AG04449 (cell line): ENCODE measurements around the gene TSPAN17.

Source experiments
- CTCF ChIA-PET: fragments of 350-600 bp; formaldehyde crosslinking; extraction: SDS; loops from one replicate; lab custom pipeline; 2021; ENCODE audit warnings: antibody characterized with exemption; lab: Yijun Ruan, JAX
- POLR2A ChIA-PET: fragments of 400-600, 350-600 bp; formaldehyde crosslinking; extraction: SDS; loops from one replicate; lab custom pipeline; 2020; ENCODE audit warnings: antibody characterized with exemption, inconsistent platforms; lab: Yijun Ruan, JAX
- DNase-seq: peaks from one replicate; pipeline ENCODE4 v3.0.0-alpha.2; 2010; ENCODE audit warnings: low read depth, low spot score
- H3K4me3 ChIP-seq: 2 replicates; pipeline ENCODE4 v1.5.1; 2011; ENCODE audit warnings: low read depth, mild to moderate bottlenecking, control low read depth, low read length
- TF ChIP-seq, protein P1 (sequence below): IDR thresholded peaks from one replicate; pipeline ENCODE4 v1.5.1; 2011; ENCODE audit warnings: mild to moderate bottlenecking, moderate library complexity, low read length, control low read depth, inconsistent platforms; ENCODE audit not compliant: insufficient read depth; ENCODE audit errors: missing control alignments

The TSPAN17 gene

DNA sequence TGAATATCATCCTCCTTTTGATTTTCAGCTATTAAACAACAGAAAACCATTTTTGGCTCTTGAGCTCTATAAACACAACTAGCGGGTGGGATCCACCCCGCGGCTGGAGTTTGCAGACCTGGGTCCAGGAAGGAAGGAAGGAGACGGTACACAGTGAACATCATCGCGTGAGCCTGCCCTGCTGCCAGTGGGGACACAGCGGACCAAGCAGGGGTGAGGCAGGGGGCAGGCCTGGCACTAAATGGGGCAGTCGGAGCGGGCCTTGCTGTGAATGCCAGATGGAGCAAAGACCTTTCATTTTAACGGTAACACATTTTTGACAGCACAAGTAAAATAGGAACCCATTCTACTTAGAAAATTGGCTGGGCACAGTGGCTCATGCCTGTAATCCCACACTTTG lies 14.4 kb downstream of the TSPAN17 start:
- TF ChIP-seq, protein P1, sequence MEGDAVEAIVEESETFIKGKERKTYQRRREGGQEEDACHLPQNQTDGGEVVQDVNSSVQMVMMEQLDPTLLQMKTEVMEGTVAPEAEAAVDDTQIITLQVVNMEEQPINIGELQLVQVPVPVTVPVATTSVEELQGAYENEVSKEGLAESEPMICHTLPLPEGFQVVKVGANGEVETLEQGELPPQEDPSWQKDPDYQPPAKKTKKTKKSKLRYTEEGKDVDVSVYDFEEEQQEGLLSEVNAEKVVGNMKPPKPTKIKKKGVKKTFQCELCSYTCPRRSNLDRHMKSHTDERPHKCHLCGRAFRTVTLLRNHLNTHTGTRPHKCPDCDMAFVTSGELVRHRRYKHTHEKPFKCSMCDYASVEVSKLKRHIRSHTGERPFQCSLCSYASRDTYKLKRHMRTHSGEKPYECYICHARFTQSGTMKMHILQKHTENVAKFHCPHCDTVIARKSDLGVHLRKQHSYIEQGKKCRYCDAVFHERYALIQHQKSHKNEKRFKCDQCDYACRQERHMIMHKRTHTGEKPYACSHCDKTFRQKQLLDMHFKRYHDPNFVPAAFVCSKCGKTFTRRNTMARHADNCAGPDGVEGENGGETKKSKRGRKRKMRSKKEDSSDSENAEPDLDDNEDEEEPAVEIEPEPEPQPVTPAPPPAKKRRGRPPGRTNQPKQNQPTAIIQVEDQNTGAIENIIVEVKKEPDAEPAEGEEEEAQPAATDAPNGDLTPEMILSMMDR: no peak
- DNase-seq: no peak
- no peak overlapping the region for H3K4me3 ChIP-seq
- ChIA-PET POLR2A (no interaction called here), CTCF (interaction anchor here (0.8 to 7.4 kb wide), 25 partner anchors 8 to 451 kb away, joined by 3 to 207 read pairs (median 9); partner anchors contain the start of genes EIF4E1B, HK3, SNCB and TSPAN17)

DNA sequence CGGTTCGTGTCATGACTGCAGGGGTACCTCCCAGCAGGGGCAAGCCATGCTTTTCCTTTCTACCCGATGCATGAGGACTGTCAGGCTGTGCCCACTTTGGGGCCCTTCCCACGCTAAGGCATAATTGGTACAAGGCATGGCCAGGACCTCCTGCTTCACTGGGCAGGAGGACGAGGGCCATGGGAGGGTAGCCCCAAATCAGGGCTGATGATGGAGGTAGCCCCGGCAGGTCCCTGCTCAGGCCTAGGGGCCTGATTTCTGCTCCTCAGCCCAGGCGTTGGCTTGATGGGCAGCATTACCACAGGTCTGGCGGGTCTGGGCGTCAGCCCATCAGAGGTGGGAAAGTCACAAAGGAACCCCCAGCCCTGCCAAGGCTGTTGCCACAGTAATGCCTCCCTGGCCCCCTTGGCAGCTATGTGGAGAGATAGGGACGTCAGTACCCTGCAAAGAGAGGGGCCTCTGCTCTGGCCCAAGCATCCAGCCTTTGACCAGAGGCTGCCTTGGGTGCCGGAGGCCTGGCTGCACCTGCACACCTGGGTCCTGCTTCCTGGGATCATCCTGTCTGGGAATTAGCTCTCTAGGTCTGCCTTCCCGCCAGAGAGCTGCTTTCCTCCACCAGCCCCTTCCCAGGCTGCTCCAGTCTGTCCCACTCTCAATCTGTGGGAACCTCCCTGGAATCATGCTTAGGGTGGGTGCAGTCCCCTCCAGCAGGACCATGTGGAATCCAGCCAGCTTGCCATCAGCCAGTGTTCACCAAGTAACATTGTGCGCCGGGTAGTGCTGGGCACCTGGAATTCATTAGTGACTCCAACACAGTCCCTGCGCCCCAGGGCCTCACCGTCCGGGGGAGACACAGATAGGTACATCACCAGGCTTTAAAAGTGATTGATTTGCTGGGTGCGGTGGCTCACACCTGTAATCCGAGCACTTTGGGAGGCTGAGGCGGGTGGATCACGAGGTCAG lies 15.4 kb downstream of the TSPAN17 start:
- CTCF ChIA-PET: interaction anchor here (1.0 to 7.4 kb wide), 4 partner anchors 13 to 450 kb away, joined by 3 to 207 read pairs (median 122); partner anchors contain the start of gene TSPAN17
- POLR2A ChIA-PET: no interaction called here
- H3K4me3 ChIP-seq: no peak overlapping the region
- TF ChIP-seq, protein P1: no peak
- DNase-seq: no peak

DNA sequence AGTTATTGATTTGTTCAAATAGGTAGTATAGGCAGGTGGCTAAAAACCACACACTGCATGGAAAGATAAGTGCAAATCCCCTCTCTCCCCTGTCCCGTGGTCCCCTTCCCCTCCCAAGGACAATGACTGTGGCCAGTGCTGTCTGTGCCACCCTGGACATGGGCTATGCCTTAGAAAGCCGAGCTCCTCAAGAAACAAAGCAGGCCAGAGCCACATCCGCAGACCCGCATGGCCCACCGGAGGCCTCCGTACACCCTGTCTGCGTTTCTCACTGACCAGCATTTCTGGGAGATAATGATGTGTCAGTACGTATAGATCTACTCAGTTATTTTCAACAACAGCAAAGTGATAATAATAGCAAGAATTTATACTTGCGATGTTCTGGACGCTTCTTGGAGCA lies 16.3 kb downstream of the TSPAN17 start:
- TF ChIP-seq, protein P1: no peak
- no peak for DNase-seq
- CTCF ChIA-PET: interaction anchor here (2.9 kb wide), 1 partner anchor 448 kb away, joined by 12 read pairs; no protein-coding TSS in a partner anchor

DNA sequence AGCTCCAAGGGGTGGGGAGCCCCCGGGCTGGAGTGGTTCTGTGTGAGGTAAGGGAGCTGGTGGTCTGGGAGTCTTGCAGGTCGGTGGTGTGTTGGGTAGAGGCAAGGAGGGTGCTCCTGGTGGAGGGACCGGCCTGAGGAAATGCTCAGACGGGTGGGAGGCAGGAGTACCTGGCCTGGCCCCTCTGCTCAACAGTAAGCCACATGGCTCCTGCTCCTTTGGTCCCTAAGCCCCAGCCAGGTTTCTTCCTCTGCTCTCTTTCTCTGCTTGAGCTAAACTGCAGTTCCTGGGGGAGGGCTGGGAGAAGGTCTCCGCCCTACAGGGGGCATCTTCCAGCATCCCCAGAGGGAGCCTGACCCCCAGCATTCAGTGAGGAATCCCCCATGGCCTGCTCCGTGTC lies 17.2 kb downstream of the TSPAN17 start:
- DNase-seq: no peak
- TF ChIP-seq, protein P1: no peak
- H3K4me3 ChIP-seq: no peak overlapping the region
- ChIA-PET CTCF (interaction anchor here (1.2 to 2.9 kb wide), 2 partner anchors 447 to 449 kb away, joined by 3 to 12 read pairs; no protein-coding TSS in a partner anchor), POLR2A (no interaction called here)

More for the DNA sequence above, 16.3 kb downstream of the TSPAN17 start:
- POLR2A ChIA-PET: no interaction called here
- H3K4me3 ChIP-seq: no peak overlapping the region

DNA sequence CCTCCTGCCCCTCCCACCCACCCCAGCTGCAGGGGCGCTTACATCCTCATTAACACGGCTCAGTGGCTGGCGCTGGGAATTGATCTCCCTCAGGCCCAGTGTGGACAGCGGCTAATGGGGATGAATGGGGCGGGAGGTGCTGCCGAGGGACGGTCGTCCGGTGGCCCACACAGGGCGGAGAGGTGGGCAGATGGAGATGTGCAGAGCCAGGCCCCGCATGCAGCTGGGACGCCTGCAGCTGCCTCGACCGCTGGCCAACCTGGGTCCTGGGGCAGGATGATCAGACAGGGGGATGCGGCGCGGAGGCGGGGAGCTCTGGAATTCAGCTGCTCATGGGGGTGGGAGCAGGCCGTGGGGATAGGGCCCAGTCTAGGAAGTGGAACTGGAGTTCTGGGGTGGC lies 17.6 kb downstream of the TSPAN17 start:
- no peak for DNase-seq
- CTCF ChIA-PET: interaction anchor here (1.2 to 2.9 kb wide), 2 partner anchors 447 to 448 kb away, joined by 3 to 12 read pairs; no protein-coding TSS in a partner anchor
- POLR2A ChIA-PET: no interaction called here
- TF ChIP-seq, protein P1: no peak
- H3K4me3 ChIP-seq: no peak overlapping the region

DNA sequence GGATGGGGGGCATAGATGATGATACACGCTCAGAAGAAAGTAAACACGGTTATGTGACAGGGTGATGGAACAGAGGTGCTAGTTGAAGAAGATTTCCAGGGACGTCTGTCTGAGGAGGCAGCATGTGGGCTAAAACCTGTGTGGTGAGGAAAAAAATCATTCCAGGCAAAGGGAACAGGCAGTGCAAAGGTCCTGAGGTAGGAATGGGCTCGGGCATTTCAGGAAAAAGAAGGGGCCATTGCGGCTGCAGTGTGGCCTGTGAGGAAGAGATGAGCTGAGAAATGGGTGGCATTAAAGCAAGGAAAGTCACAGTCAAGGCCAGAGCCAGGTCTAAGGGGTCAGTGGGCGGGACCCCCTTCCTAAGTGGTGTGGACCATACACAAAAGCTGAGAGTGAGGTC lies 18.2 kb downstream of the TSPAN17 start:
- TF ChIP-seq, protein P1: no peak
- ChIA-PET POLR2A (no interaction called here), CTCF (interaction anchor here (1.4 to 2.9 kb wide), 3 partner anchors 9 to 446 kb away, joined by 3 to 12 read pairs (median 6); no protein-coding TSS in a partner anchor)
- DNase-seq: no peak
- no peak overlapping the region for H3K4me3 ChIP-seq
